Nephron progenitor cell (in vitro differentiated cells): ENCODE results near the gene LIME1.

Experiments
- DNase-seq: peaks from one replicate; pipeline ENCODE4 v3.0.0; 2021
- H3K27ac Mint-ChIP-seq: 2 replicates; pipeline ENCODE4 v1.8.0; 2021; ENCODE audit warnings: mild to moderate bottlenecking, moderate library complexity, mixed read lengths
- H3K27me3 Mint-ChIP-seq: 2 replicates; pipeline ENCODE4 v1.8.0; 2021; ENCODE audit warnings: mild to moderate bottlenecking, low read depth, mixed read lengths; ENCODE audit not compliant: poor library complexity
- H3K36me3 Mint-ChIP-seq: 2 replicates; pipeline ENCODE4 v1.8.0; 2021; ENCODE audit warnings: low read depth, mixed read lengths
- H3K4me1 Mint-ChIP-seq: 2 replicates; pipeline ENCODE4 v1.8.0; 2021; ENCODE audit warnings: mixed read lengths
- H3K4me3 Mint-ChIP-seq: 2 replicates; pipeline ENCODE4 v1.8.0; 2021; ENCODE audit warnings: mild to moderate bottlenecking, moderate library complexity, mixed read lengths
- H3K9me3 Mint-ChIP-seq: 2 replicates; pipeline ENCODE4 v1.8.0; 2021; ENCODE audit warnings: mild to moderate bottlenecking, moderate library complexity, mixed read lengths
- TF ChIP-seq, protein P1 (sequence below): fragments of 200-600 bp; sonication (generic); IDR thresholded peaks from 2 replicates; pipeline ENCODE4 v1.5.0; 2021; ENCODE audit warnings: antibody characterized with exemption

LIME1 gene

DNA sequence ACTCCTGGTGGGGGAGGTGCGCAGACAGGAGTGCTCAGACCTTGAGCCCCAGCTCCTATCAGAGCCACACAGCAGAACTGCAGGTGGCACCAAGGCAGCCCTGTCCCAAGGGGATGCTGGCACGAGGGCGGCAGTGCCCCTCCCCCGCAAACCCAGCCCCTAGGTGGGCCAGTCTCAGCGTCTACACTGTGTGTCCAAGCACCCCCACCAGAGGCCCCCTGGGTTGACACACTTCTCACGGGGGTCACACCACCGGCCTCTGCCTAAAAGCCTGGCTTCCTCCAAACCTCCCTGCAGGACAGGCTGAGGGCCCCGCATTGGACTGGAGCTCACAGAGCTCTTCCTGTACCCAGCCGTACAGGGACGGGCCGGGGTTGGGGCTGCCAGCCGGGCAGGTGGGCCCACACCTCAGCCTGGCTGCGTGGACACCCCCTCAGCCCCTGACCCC lies 11.2 kb downstream of the LIME1 start:
- Mint-ChIP-seq H3K9me3 (no peaks in the 10 kb centered on the region), H3K36me3 (peaks cover 12% of the 10 kb centered on the region), H3K4me3 (no peak overlapping the region), H3K4me1 (peaks cover 15% of the 10 kb centered on the region), H3K27ac (no peak overlapping the region), H3K27me3 (no peaks in the 10 kb centered on the region)
- TF ChIP-seq, protein P1, sequence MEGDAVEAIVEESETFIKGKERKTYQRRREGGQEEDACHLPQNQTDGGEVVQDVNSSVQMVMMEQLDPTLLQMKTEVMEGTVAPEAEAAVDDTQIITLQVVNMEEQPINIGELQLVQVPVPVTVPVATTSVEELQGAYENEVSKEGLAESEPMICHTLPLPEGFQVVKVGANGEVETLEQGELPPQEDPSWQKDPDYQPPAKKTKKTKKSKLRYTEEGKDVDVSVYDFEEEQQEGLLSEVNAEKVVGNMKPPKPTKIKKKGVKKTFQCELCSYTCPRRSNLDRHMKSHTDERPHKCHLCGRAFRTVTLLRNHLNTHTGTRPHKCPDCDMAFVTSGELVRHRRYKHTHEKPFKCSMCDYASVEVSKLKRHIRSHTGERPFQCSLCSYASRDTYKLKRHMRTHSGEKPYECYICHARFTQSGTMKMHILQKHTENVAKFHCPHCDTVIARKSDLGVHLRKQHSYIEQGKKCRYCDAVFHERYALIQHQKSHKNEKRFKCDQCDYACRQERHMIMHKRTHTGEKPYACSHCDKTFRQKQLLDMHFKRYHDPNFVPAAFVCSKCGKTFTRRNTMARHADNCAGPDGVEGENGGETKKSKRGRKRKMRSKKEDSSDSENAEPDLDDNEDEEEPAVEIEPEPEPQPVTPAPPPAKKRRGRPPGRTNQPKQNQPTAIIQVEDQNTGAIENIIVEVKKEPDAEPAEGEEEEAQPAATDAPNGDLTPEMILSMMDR = no peak
- no peak for DNase-seq

DNA sequence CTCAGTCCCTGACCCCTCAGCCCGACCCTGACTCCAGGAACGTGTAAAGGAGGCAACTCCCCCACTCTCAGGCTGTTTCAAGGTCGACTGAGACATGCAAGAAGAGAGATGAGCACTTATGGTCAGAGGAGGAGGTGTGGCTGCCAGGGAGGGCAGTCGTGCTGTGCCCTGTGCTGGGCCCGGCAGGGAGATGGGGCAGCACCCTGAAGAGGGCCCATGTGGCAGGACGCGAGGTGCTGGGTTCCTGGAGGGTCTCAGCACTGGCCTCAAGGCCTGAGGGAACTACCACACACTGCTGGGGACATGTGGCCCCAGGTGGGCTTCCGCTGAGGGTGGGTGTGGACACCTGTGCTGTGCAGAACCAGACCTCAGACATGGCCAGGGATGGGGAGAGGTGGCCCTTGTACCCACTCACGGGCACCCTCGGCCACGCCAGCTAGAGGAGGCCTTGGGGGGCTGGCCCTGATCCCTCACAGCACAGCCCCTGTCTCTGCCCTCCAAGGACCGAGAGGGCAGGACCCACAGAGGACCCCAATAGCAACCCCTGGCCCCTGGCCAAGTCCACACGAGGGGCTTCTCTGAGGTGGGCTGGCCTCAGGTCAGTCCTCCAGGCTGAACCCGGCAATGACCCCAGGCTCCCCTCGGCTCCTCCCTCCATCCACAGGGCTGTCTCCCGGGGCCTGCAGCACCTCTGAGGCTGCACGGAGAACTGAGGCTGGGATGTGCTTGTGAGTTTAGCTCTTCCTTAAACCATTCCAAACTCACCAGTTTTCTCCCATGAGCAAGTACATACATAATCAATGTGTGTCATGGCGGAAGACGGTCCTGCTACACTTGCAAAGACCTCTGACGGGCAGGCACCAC lies 11.8 kb downstream of the LIME1 start:
- Mint-ChIP-seq H3K4me1 (peaks cover 19% of the 10 kb centered on the region), H3K9me3 (no peaks in the 10 kb centered on the region), H3K27ac (peak overlapping the region; percentile 39), H3K36me3 (peaks cover 17% of the 10 kb centered on the region), H3K4me3 (no peak overlapping the region), H3K27me3 (no peaks in the 10 kb centered on the region)
- TF ChIP-seq, protein P1 = no peak
- no peak for DNase-seq

DNA sequence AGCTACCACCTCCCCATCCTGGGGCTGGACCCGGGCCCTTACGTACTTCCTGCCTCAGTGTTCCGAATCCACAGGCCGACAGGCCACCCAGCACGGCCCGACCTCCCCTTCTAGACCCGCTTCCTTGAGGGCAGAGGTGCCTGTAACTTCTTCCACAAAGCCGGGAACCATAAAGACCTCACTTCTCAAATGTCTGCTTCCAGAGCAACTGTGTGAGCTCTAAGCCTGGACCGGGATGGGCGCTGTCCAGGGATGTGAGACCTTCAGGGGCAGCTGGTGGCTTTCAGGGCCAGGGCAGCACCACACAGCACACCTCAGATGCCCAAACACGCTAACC lies 12.4 kb downstream of the LIME1 start:
- no peak for DNase-seq
- Mint-ChIP-seq H3K36me3 (peaks cover 16% of the 10 kb centered on the region), H3K4me1 (peaks cover 19% of the 10 kb centered on the region), H3K27ac (peak overlapping the region; percentile 39), H3K4me3 (no peak overlapping the region), H3K9me3 (no peaks in the 10 kb centered on the region), H3K27me3 (no peaks in the 10 kb centered on the region)
- TF ChIP-seq, protein P1 = no peak

DNA sequence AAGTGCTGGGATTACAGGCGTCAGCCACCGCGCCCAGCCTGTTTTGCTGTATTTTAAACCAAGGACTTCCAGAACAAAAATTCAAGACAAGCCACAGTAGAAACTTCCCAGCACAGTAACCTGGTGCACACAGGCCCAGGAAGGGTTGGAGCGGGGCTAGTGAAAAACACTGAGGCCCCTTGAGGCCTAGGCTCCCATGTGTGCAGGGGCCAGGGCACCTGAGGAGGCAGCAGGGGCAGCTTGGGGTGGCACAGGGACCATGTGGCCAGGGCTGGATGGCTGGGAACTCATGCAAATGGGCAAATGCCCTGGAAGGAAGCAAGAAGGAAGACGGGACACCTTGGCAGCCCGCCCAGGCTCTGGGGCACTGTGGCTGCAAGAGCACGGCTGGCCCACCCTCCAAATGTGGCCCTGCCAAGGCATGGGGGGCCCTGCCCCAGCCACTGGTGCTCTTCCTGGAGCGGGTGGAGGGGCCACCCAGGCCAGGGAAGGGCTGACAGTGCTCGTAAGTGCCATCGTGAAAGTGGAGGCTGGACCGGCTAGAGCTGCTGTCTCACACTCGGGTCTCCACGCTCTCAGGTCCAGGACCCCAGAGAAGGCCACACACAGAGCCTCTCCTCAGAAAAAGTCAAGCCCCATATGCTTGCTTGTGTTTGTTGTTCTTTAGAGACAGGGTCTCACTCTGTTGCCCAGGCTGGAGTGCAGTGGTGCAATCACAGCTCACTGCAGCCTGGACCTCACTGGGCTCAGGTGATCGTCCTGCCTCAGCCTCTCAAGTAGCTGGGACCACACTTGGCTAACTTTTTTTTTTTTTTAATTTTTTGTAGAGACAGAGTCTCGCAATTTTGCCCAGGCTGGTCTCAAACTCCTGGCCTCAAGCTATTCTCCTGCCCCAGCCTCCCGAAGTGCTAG lies 13.4 kb downstream of the LIME1 start:
- Mint-ChIP-seq H3K9me3 (no peaks in the 10 kb centered on the region), H3K27ac (no peak overlapping the region), H3K27me3 (no peaks in the 10 kb centered on the region), H3K4me3 (no peak overlapping the region), H3K4me1 (peaks cover 24% of the 10 kb centered on the region), H3K36me3 (peaks cover 20% of the 10 kb centered on the region)
- DNase-seq = no peak
- TF ChIP-seq, protein P1 = no peak

DNA sequence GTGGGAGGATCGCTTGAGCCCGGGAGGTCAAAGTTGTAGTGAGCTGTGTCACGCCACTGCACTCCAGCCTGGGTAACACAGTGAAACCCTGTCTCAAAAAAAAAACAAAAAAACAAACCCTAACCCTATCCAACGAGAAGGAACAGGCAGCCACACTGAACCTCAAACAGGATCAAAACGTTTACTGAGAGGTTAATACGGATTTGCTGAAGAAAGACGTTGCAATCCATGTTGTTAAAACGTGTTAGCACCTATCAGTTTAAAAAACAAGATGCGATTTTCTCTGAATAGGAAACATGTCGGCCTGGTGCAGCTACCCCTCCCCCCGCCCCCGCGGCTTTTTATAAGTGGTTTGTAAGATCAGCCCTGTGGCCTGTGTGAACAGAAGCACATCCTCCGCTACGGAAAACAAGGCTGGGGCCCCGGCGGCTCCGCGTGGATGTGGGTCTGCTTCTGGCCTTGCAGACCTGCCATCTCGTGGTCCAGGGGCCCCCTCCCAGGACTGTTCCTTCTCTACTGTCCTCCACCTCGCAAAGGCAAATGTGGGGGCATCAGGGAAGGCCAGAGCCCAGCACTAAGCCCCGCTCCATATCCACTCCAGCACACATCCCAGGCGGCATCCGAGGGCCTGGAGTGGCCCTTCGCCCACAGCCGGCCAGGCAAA lies 14.5 kb downstream of the LIME1 start:
- Mint-ChIP-seq H3K4me3 (no peak overlapping the region), H3K27ac (no peak overlapping the region), H3K27me3 (no peaks in the 10 kb centered on the region), H3K4me1 (peaks cover 34% of the 10 kb centered on the region), H3K9me3 (no peaks in the 10 kb centered on the region), H3K36me3 (peaks cover 26% of the 10 kb centered on the region)
- no peak for DNase-seq
- TF ChIP-seq, protein P1 = no peak
